HAP-1 (cell line): ENCODE data around the gene PTPRD.
A peak's percentile ranks its signal among the peaks of the same experiment; 100 is the strongest.

ENCODE experiments used
- DNase-seq, 2 experiments: peaks; one replicate each; pipeline ENCODE4 v3.0.0-alpha.2; 2016 to 2020; ENCODE audit warnings: low spot score in 2 of 2
- H3K27me3 ChIP-seq: fragments of 250-450 bp; sonication (Bioruptor Pico); 2 replicates; pipeline ENCODE4 v1.5.1; 2020; ENCODE audit warnings: low read depth, mild to moderate bottlenecking, moderate library complexity
- H3K36me3 ChIP-seq: fragments of 250-450 bp; sonication (Bioruptor Pico); replicated peaks from 2 replicates; pipeline ENCODE4 v1.5.1; 2020; ENCODE audit warnings: mild to moderate bottlenecking
- H3K4me1 ChIP-seq: fragments of 250-450 bp; sonication (Bioruptor Pico); 2 replicates; pipeline ENCODE4 v1.5.1; 2020; ENCODE audit warnings: mild to moderate bottlenecking
- H3K4me3 ChIP-seq: fragments of 250-450 bp; sonication (Bioruptor Pico); 2 replicates; pipeline ENCODE4 v1.5.1; 2020; ENCODE audit warnings: mild to moderate bottlenecking, moderate library complexity
- H3K9me3 ChIP-seq: fragments of 250-450 bp; sonication (Bioruptor Pico); 2 replicates; pipeline ENCODE4 v1.5.1; 2020; ENCODE audit warnings: mild to moderate bottlenecking, moderate library complexity
- in situ Hi-C: fragments of 300-500 bp; cut with MboI; formaldehyde crosslinking; loops from 3 replicates; pipeline ENCODE4 v1.14.3; 2020; ENCODE audit warnings: low sequenced_read_pairs, inconsistent platforms, mixed read lengths

PTPRD gene

GRCh38 chr9:10248890-10249289, 363.9 kb downstream of the PTPRD start:
- H3K4me1 ChIP-seq, result no peaks in the 10 kb centered on the region
- DNase-seq, result no peak
- in situ Hi-C loops, result no loop called here
- H3K4me3 ChIP-seq, result no peak overlapping the region
- H3K36me3 ChIP-seq, result no peaks in the 10 kb centered on the region
- H3K9me3 ChIP-seq, result no peaks in the 10 kb centered on the region
- H3K27me3 ChIP-seq, result no peaks in the 10 kb centered on the region

- DNase-seq, result no peak
- Histone ChIP-seq H3K4me3 (no peak overlapping the region), H3K9me3 (no peaks in the 10 kb centered on the region), H3K27me3 (no peaks in the 10 kb centered on the region), H3K36me3 (no peaks in the 10 kb centered on the region), H3K4me1 (peaks cover 49% of the 10 kb centered on the region)
- in situ Hi-C loops, result no loop called here
Measured at GRCh38 chr9:10242255-10242654, 370.5 kb downstream of the PTPRD start.

- H3K27me3 ChIP-seq, result no peaks in the 10 kb centered on the region
- H3K4me1 ChIP-seq, result peaks cover 50% of the 10 kb centered on the region
- in situ Hi-C loops, result no loop called here
- H3K36me3 ChIP-seq, result no peaks in the 10 kb centered on the region
- DNase-seq, result no peak
- no peak overlapping the region for H3K4me3 ChIP-seq
- H3K9me3 ChIP-seq, result no peaks in the 10 kb centered on the region
Measured at GRCh38 chr9:10238087-10238486, 374.7 kb downstream of the PTPRD start.

GRCh38 chr9:10237584-10237983, 375.2 kb downstream of the PTPRD start:
- in situ Hi-C loops, result no loop called here
- Histone ChIP-seq H3K4me1 (peaks cover 50% of the 10 kb centered on the region), H3K4me3 (no peak overlapping the region), H3K36me3 (no peaks in the 10 kb centered on the region), H3K27me3 (no peaks in the 10 kb centered on the region), H3K9me3 (no peaks in the 10 kb centered on the region)
- DNase-seq, result no peak

GRCh38 chr9:10236161-10236560, 376.6 kb downstream of the PTPRD start:
- H3K9me3 ChIP-seq, result no peaks in the 10 kb centered on the region
- H3K4me3 ChIP-seq, result no peak overlapping the region
- H3K36me3 ChIP-seq, result no peaks in the 10 kb centered on the region
- DNase-seq, result no peak
- peaks cover 42% of the 10 kb centered on the region for H3K4me1 ChIP-seq
- in situ Hi-C loops, result no loop called here
- no peaks in the 10 kb centered on the region for H3K27me3 ChIP-seq

- no peak for DNase-seq
- no peaks in the 10 kb centered on the region for H3K9me3 ChIP-seq
- H3K27me3 ChIP-seq, result no peaks in the 10 kb centered on the region
- in situ Hi-C loops, result no loop called here
- H3K4me1 ChIP-seq, result peaks cover 36% of the 10 kb centered on the region
- H3K4me3 ChIP-seq, result no peak overlapping the region
- no peaks in the 10 kb centered on the region for H3K36me3 ChIP-seq
Measured at GRCh38 chr9:10235376-10235775, 377.4 kb downstream of the PTPRD start.

- in situ Hi-C loops, result no loop called here
- Histone ChIP-seq H3K4me1 (peaks cover 18% of the 10 kb centered on the region), H3K27me3 (no peaks in the 10 kb centered on the region), H3K4me3 (no peak overlapping the region), H3K9me3 (no peaks in the 10 kb centered on the region), H3K36me3 (no peaks in the 10 kb centered on the region)
- peak; percentile 61 to 73 for DNase-seq
Measured at GRCh38 chr9:10232352-10232930, 380.4 kb downstream of the PTPRD start.

- peaks cover 18% of the 10 kb centered on the region for H3K4me1 ChIP-seq
- H3K27me3 ChIP-seq, result no peaks in the 10 kb centered on the region
- H3K36me3 ChIP-seq, result no peaks in the 10 kb centered on the region
- H3K9me3 ChIP-seq, result no peaks in the 10 kb centered on the region
- in situ Hi-C loops, result no loop called here
- DNase-seq, result no peak
- H3K4me3 ChIP-seq, result no peak overlapping the region
Measured at GRCh38 chr9:10230512-10230911, 382.3 kb downstream of the PTPRD start.

- Histone ChIP-seq H3K4me1 (peaks cover 11% of the 10 kb centered on the region), H3K27me3 (no peaks in the 10 kb centered on the region), H3K9me3 (no peaks in the 10 kb centered on the region), H3K36me3 (no peaks in the 10 kb centered on the region), H3K4me3 (no peak overlapping the region)
- in situ Hi-C loops, result no loop called here
- no peak for DNase-seq
Measured at GRCh38 chr9:10228082-10228481, 384.7 kb downstream of the PTPRD start.

- no peak for DNase-seq
- in situ Hi-C loops, result no loop called here
- Histone ChIP-seq H3K27me3 (no peaks in the 10 kb centered on the region), H3K36me3 (no peaks in the 10 kb centered on the region), H3K4me1 (peaks cover under 1% of the 10 kb centered on the region; the same call in 1 of the 2 replicates), H3K4me3 (no peak overlapping the region), H3K9me3 (no peaks in the 10 kb centered on the region)
Measured at GRCh38 chr9:10226996-10227395, 385.8 kb downstream of the PTPRD start.

- no peaks in the 10 kb centered on the region for H3K27me3 ChIP-seq
- no peaks in the 10 kb centered on the region for H3K9me3 ChIP-seq
- no peak overlapping the region for H3K4me3 ChIP-seq
- no peak for DNase-seq
- no peaks in the 10 kb centered on the region for H3K4me1 ChIP-seq
- in situ Hi-C loops, result no loop called here
- no peaks in the 10 kb centered on the region for H3K36me3 ChIP-seq
Measured at GRCh38 chr9:10212702-10213101, 400.1 kb downstream of the PTPRD start.

- Histone ChIP-seq H3K4me3 (no peak overlapping the region), H3K9me3 (no peaks in the 10 kb centered on the region), H3K36me3 (no peaks in the 10 kb centered on the region), H3K27me3 (no peaks in the 10 kb centered on the region), H3K4me1 (no peaks in the 10 kb centered on the region)
- DNase-seq, result no peak
- in situ Hi-C loops, result no loop called here
Measured at GRCh38 chr9:10208691-10209069, 404.1 kb downstream of the PTPRD start.

GRCh38 chr9:10204276-10204675, 408.5 kb downstream of the PTPRD start:
- DNase-seq, result no peak
- in situ Hi-C loops, result no loop called here
- Histone ChIP-seq H3K9me3 (no peaks in the 10 kb centered on the region), H3K36me3 (no peaks in the 10 kb centered on the region), H3K4me3 (no peak overlapping the region), H3K27me3 (no peaks in the 10 kb centered on the region), H3K4me1 (no peaks in the 10 kb centered on the region)

- no peaks in the 10 kb centered on the region for H3K9me3 ChIP-seq
- no peak for DNase-seq
- no peaks in the 10 kb centered on the region for H3K4me1 ChIP-seq
- H3K36me3 ChIP-seq, result no peaks in the 10 kb centered on the region
- H3K4me3 ChIP-seq, result no peak overlapping the region
- in situ Hi-C loops, result no loop called here
- no peaks in the 10 kb centered on the region for H3K27me3 ChIP-seq
Measured at GRCh38 chr9:10173561-10173960, 439.2 kb downstream of the PTPRD start.

- no peak overlapping the region for H3K4me3 ChIP-seq
- H3K4me1 ChIP-seq, result no peaks in the 10 kb centered on the region
- H3K9me3 ChIP-seq, result no peaks in the 10 kb centered on the region
- no peaks in the 10 kb centered on the region for H3K27me3 ChIP-seq
- H3K36me3 ChIP-seq, result no peaks in the 10 kb centered on the region
- in situ Hi-C loops, result no loop called here
- no peak for DNase-seq
Measured at GRCh38 chr9:10172476-10172875, 440.3 kb downstream of the PTPRD start.
